Measurements from ENCODE around the gene REC8.

Gene REC8

GRCh38 chr14:24165785-24166184 is 6.1 kb upstream of the REC8 start:
- no peak for TF ChIP-seq EZH2phosphoT487 (conservative IDR thresholded peaks at IDR 0.05; ENCODE audit: low read length)
- TF ChIP-seq, protein P1, sequence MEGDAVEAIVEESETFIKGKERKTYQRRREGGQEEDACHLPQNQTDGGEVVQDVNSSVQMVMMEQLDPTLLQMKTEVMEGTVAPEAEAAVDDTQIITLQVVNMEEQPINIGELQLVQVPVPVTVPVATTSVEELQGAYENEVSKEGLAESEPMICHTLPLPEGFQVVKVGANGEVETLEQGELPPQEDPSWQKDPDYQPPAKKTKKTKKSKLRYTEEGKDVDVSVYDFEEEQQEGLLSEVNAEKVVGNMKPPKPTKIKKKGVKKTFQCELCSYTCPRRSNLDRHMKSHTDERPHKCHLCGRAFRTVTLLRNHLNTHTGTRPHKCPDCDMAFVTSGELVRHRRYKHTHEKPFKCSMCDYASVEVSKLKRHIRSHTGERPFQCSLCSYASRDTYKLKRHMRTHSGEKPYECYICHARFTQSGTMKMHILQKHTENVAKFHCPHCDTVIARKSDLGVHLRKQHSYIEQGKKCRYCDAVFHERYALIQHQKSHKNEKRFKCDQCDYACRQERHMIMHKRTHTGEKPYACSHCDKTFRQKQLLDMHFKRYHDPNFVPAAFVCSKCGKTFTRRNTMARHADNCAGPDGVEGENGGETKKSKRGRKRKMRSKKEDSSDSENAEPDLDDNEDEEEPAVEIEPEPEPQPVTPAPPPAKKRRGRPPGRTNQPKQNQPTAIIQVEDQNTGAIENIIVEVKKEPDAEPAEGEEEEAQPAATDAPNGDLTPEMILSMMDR (IDR thresholded peaks at IDR 0.05; ENCODE audit: insufficient read depth, low read length, poor library complexity, severe bottlenecking): no peak
- no peak overlapping the region for H3K27ac ChIP-seq (ENCODE audit: low read depth, low read length)
- no peaks in the 10 kb centered on the region for H4K20me1 ChIP-seq (ENCODE audit: low read depth, low read length)
- H3K79me2 ChIP-seq (ENCODE audit: insufficient read depth, low read length): peaks cover 10% of the 10 kb centered on the region; the same call in 1 of the 2 replicates
- H3K4me2 ChIP-seq (ENCODE audit: low read depth, low read length, poor library complexity, severe bottlenecking): no peak overlapping the region
- H3K4me3 ChIP-seq (ENCODE audit: insufficient read depth, low read length, poor library complexity, severe bottlenecking): no peak overlapping the region
- H3K9ac ChIP-seq (ENCODE audit: low read length): no peak overlapping the region
- H3K27me3 ChIP-seq (ENCODE audit: low read length): no peaks in the 10 kb centered on the region
- H3K9me2 ChIP-seq (replicated peaks; ENCODE audit: insufficient read depth, low read length): no peaks in the 10 kb centered on the region
- no peaks in the 10 kb centered on the region for H3K9me3 ChIP-seq (ENCODE audit: insufficient read depth, low read length)
- H2AFZ ChIP-seq (ENCODE audit: low read depth, low read length, severe bottlenecking): no peak overlapping the region
- H3K36me3 ChIP-seq (ENCODE audit: low read length): no peaks in the 10 kb centered on the region
- 0 out of 2 replicates have a peak, but pooled peaks cover 1% of the 10 kb centered on the region for H3F3A ChIP-seq (ENCODE audit: insufficient read depth)

DNA sequence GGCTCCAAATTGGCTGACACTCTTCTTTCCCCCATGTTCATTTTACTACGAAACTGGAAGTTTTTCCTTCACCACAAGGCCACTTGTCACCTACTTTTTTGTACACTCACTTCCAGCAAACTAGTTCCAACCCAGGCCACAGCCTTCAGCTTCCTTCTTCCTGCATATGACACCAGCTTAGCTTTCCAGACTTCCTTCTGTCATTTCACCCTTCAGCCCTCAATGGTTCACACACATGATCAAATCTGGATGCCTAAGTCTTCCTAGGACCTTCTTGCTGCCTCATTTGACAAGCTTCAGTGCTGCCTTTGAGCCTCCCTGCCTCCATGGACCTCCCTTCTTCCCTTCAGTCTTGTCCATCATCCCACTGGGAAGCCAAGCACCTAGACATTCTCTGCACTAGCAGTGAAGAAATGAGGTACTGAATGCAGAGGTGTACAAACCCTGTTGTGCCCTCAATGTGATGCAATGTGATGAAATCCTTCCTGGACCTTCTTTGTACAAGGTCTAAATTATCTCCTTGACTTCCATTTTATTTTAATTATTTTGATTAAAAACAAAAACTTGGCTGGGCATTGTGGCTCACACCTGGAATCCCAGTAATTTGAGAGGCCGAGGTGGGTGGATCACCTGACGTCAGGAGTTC is 4.3 kb upstream of the REC8 start:
- Histone ChIP-seq H3K9me3 (ENCODE audit: insufficient read depth, low read length) (no peaks in the 10 kb centered on the region), H3K9ac (ENCODE audit: low read length) (no peak overlapping the region), H3K9me2 (replicated peaks; ENCODE audit: insufficient read depth, low read length) (no peaks in the 10 kb centered on the region), H3K27ac (ENCODE audit: low read depth, low read length) (no peak overlapping the region), H2AFZ (ENCODE audit: low read depth, low read length, severe bottlenecking) (no peak overlapping the region), H3K36me3 (ENCODE audit: low read length) (no peaks in the 10 kb centered on the region), H4K20me1 (ENCODE audit: low read depth, low read length) (no peaks in the 10 kb centered on the region), H3K27me3 (ENCODE audit: low read length) (no peaks in the 10 kb centered on the region), H3K4me2 (ENCODE audit: low read depth, low read length, poor library complexity, severe bottlenecking) (no peak overlapping the region), H3F3A (ENCODE audit: insufficient read depth) (no peaks in the 10 kb centered on the region), H3K79me2 (ENCODE audit: insufficient read depth, low read length) (no peaks in the 10 kb centered on the region), H3K4me3 (ENCODE audit: insufficient read depth, low read length, poor library complexity, severe bottlenecking) (no peak overlapping the region)
- TF ChIP-seq, protein P1 (IDR thresholded peaks at IDR 0.05; ENCODE audit: insufficient read depth, low read length, poor library complexity, severe bottlenecking): no peak
- no peak for TF ChIP-seq EZH2phosphoT487 (conservative IDR thresholded peaks at IDR 0.05; ENCODE audit: low read length)

DNA sequence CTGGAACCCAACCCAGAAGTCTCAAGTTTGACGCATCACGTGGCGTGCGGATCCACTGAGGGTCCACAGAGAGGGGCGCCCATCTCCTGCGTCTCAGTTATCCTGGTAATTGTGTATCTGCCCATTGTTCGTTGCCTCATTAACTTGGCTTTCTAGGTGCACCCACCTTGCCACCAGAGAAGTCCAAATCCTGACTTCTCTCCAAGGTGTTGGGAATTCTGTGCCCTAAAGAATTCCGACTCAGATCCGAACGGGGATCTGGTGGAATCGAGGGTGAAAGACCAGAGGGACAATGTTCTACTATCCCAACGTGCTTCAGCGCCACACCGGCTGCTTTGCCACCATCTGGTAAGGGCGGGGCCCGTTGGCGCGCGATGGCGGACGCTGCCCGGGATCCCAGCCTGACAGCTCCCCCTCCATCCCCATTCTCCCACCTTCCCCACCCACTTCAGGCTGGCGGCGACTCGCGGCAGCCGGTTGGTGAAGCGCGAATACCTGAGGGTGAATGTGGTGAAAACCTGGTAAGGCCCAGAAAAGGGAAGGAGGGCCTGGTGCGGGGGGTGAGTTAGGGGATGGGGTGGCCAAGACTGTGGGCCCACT is 481 bp downstream of the REC8 start:
- Histone ChIP-seq H3K79me2 (ENCODE audit: insufficient read depth, low read length) (no peaks in the 10 kb centered on the region), H3K27ac (ENCODE audit: low read depth, low read length) (no peak overlapping the region), H3K9me2 (replicated peaks; ENCODE audit: insufficient read depth, low read length) (no peaks in the 10 kb centered on the region), H3K27me3 (ENCODE audit: low read length) (no peaks in the 10 kb centered on the region), H3K9ac (ENCODE audit: low read length) (no peak overlapping the region), H3K4me2 (ENCODE audit: low read depth, low read length, poor library complexity, severe bottlenecking) (no peak overlapping the region), H4K20me1 (ENCODE audit: low read depth, low read length) (no peaks in the 10 kb centered on the region), H3K4me3 (ENCODE audit: insufficient read depth, low read length, poor library complexity, severe bottlenecking) (no peak overlapping the region), H3K9me3 (ENCODE audit: insufficient read depth, low read length) (no peaks in the 10 kb centered on the region), H3K36me3 (ENCODE audit: low read length) (no peaks in the 10 kb centered on the region), H2AFZ (ENCODE audit: low read depth, low read length, severe bottlenecking) (no peak overlapping the region), H3F3A (ENCODE audit: insufficient read depth) (no peaks in the 10 kb centered on the region)
- no peak for TF ChIP-seq EZH2phosphoT487 (conservative IDR thresholded peaks at IDR 0.05; ENCODE audit: low read length)
- TF ChIP-seq, protein P1 (IDR thresholded peaks at IDR 0.05; ENCODE audit: insufficient read depth, low read length, poor library complexity, severe bottlenecking): no peak
